Parietal lobe (tissue), 2 donors: ENCODE data around the gene ECM2. TPM values are rescaled to one million over a fixed set of nuclear protein-coding genes. Genes with fewer than 3 reads are reported as not detected.

Experiments used
- small RNA-seq: library from RNA; depleted of rRNA; stranded (forward); fragments of <200 nt; gene quantifications from one replicate; pipeline ENCODE3, GENCODE V24; 2014; ENCODE audit warnings: low replicate concordance
- total RNA-seq: library from RNA; depleted of rRNA; stranded (reverse); fragments of >200 nt; gene quantifications from one replicate; pipeline ENCODE4 v1.2.3, GENCODE V29; 2014

ECM2 gene
- 2.2 TPM for total RNA-seq

DNA sequence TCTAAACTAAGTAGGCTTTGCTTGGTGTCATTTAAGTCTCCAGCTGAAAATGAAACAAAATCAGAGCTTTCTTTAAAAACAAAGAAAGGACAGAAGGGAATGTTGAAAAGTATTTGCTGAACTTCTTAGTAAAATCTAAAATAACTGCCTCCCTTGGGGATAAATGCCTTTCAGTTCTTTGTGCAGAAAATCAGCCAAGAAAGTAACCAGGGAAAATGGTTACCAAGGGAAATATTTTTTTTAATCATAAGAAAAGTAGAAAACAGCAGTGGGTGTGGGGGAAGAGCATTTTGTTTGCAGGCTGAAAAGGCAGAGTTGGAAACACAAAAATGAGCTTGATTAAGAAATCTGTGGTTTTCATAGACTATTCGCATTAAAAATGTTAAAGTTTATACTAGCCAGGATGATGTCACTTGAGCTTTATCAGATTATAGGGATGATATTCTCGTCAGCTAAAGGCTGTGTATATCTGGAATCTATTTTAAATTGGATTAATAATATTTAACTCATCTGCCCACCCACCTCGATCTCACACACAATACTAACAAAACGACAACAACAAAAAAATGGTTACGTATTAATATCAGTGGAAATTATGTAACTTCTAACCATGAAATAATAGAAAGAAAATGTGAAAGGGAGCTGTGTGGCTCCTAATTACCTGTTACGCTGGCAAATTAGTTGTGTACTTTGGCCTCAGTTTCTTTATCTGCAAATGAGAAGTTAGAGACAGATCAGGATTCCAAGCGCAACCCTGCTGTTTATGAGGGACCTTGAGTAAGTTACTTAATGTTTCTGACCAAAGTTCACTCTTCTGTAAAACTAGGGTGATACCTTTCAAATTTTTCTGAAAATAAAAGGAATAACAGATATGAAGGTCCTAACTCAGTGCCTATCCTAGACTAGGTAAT lies at the start of gene ECM2:
Gene ECM2, minus strand, starts transcription at position 51 of the 911 bp plus-strand sequence. CDS start 13,124 bp downstream, outside the sequence.

DNA sequence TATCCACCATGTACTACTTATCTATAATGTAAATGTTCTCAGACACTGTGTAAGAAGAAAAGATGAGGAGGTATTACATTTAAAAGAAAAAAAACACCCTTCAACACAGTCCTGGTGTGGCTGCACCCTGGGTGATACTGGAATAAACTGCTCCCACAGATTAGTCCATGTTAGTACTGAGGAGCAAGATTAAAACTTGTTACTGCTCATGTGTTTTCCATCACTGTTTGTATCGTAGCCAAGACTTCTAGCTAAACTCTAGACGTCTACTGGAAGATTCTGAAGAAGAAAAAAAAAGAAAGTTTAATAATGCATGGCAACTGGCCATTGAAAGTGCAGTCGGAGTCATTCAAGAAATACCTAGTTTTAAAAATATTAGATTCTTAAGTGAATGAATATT lies 53.5 kb downstream of the ECM2 start, which contains the start of gene ASPN:
Gene ASPN, minus strand, starts transcription at position 178 of the 400 bp plus-strand sequence.

Small RNA genes lying within 50 kb of the gene (small RNA-seq; reads per million reads assigned to genes)
- gene AL157827.1 (not detected), gene MIR4670 (not detected)

Other genes with a start within 250 kb of the ECM2 start
- 183 TPM for gene IARS1, start 242.3 kb downstream of the ECM2 start, total RNA-seq
- 29.7 TPM for gene NOL8, start 210.6 kb downstream of the ECM2 start, total RNA-seq
- 11.3 TPM for gene CENPP, start 210.0 kb downstream of the ECM2 start, total RNA-seq
- 1.6 TPM for gene OGN, start 131.4 kb downstream of the ECM2 start, total RNA-seq
- gene OMD, start 111.5 kb downstream of the ECM2 start, total RNA-seq = not detected
- 1.3 TPM for gene ASPN, start 53.5 kb downstream of the ECM2 start, total RNA-seq
- gene IPPK, start 134.1 kb upstream of the ECM2 start, total RNA-seq = 17.8 TPM
- gene BICD2, start 228.8 kb upstream of the ECM2 start, total RNA-seq = 42.6 TPM